HG03159 (cell line): ENCODE results near the gene HS6ST2.

Experiments
- ATAC-seq: cut with Tn5 transposase; IDR thresholded peaks from one replicate; pipeline ENCODE4 v1.9.1; 2021; ENCODE audit warnings: mild to moderate bottlenecking, moderate library complexity; ENCODE audit not compliant: unreplicated experiment

The HS6ST2 gene

GRCh38 chrX:132853040-132853439 is 105.4 kb downstream of the HS6ST2 start:
- no peak for ATAC-seq

DNA sequence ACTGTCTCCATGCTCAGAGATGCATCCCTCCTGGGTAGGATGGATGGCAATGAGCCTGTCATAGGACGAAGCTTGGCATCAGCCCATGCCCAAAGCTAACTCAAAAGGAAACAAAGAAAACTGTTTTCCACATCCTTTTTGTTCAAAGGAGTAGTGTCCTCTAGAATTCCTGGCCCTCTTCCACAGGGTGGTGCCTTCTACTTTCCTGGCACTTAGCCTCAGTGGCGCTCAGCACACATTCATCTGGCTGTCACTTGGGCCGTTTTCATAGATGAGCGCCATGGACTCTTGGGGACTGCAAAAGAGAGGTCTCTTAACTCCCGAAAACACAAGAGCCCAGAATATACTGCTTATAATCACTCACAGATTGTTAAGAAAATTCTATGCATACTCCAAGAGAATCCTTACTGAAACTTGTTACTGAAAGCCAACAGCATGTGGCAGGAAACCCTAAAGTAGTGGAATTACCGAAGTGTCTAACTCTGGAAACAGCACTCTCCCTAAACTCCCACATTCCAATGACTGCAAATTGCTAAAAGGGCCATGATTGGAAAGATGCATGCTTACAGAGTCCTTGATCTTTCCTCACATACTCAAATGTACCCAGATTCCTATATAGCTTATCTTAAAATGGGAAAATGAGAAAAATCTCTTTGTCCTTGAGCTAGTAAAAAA is 110.0 kb downstream of the HS6ST2 start:
- ATAC-seq, result no peak

DNA sequence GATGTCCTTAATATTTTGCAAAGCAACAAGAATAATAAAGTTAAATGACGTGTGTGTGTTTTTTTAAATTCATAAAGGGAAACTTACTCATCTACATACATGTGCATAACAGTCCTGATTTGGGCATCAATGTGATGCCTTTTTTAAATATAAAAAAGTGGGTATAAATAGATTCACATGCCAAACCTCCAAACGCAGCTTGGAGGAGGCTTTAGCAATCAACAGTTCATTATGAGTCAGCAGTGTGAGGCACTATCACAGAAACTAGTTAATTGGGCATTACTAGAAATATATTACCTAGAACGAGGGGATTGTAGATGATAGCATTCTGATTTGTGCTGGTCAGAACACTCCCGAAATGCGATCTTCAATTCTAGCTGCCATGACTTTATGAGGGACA is 115.1 kb downstream of the HS6ST2 start:
- no peak for ATAC-seq

GRCh38 chrX:132842460-132843238 is 115.8 kb downstream of the HS6ST2 start:
- no peak for ATAC-seq

DNA sequence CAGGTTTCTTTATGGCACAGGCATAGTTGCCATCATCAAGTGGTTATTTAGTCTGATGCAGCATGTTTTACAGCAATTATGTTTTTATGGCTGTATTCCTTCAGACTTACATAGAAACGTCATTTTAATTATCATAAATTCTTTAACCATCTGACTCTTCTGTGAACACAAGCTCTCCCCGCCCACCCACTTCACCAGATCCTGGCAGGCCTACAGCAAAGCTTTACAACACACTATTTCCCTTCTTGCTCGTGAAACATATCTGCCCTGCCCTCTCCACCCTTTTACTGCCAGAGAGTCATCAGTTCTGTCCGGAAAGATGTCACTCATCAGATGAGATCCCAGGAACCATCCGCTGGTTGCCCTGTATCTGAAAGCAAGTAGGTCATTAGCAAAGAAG is 120.5 kb downstream of the HS6ST2 start:
- no peak for ATAC-seq

DNA sequence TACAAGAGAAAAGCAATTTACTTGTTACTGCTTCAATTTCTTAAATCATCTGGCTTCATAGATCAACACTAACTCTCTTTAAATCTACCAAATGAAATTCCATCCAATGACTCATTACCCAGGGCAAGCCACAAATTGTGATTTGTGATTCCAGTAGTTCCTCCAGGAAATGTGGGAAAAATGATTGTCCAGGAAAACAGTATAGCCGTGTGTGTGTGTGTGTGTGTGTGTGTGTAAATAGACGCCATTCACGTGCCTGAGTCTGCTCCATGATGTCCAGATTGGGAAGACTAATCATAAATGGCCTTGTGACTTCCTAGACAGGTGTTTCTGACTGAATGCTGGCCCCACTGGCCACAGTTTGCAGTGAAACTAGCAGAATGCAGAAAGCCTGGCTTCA is 121.3 kb downstream of the HS6ST2 start:
- ATAC-seq, result no peak

- ATAC-seq, result no peak
Observed at GRCh38 chrX:132836471-132836870, 122.0 kb downstream of the HS6ST2 start.

GRCh38 chrX:132834741-132835140 is 123.7 kb downstream of the HS6ST2 start:
- ATAC-seq, result no peak

DNA sequence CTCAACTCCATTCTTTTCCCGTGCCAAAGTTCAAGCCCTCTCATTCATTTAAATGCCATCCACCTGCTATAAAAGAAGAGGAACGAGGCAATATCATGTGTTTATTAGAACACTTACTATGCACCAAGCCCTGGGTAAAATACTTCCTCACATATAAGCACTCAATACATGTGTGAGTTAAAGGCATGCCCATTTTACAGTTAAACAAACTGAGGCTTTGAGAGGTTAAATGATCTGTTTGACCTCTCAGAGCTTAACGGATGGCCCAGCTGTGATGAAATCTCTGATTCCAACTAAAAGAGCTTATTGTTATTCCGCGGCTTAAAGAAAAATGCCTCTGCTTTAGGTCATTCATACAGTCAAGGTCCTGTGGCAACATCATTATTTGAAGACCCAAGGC is 124.3 kb downstream of the HS6ST2 start:
- no peak for ATAC-seq

GRCh38 chrX:132833373-132833772 is 125.1 kb downstream of the HS6ST2 start:
- no peak for ATAC-seq

DNA sequence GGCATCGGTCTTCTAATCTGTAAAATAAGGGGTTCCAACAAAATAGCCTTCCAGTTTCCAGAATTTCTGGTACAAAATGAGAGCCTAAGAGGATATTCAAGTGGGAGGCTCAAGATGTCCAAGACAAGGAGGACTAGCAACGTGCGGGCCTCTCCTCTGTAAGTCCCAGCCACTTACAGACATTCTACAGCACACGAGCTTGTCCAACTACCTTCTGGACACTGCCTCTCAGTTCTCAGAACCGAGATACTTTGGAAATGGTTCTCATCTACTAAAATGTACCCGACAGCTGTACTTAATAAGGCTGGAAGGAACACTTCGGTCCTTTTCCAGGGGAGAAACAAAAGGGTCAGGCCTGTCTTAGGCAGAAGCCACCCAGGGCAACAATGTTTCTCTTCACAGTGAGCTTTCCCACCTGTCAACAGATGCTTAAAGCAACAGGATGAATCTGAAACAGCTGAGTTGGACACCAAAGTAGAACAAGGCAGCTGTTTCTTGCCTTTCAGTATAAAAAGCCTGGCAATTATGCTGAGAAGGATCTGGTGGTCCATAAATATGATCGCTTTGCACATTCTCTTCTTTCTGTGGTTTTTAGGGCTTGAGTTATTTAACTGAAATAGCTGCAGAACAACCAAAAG is 127.0 kb downstream of the HS6ST2 start:
- no peak for ATAC-seq

GRCh38 chrX:132822634-132823012 is 135.8 kb downstream of the HS6ST2 start:
- no peak for ATAC-seq

DNA sequence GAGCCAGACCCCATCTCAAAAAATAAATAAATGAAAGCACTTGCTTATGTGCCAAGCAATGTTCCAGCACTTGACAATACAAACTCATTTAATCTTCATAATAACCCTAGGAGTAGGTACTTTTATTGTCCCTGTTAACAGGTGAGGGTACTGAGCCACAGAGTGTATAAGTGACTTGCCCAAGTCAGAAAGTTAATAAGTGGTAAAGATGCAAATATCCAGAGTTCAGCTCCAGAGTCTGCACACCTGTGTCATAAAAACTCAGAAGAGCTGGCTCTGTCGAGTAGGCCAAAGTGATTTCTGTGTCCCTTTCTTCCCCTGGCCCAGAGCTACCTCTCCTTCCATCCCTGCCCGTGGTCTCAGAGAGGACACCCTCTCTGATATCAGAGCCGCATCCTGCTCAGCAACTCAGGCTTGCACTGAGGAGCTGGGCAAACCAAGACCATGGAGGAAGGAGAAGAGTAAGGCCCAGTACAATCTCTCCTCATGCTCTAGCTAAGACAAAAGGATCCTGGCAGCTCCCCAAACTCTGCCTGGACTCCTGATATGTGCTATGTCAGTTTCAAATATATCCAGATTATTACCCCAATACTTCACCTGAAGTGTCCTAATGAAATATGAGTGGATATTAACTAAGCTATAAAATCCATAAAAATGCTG is 136.3 kb downstream of the HS6ST2 start:
- peak; percentile 72 for ATAC-seq

- ATAC-seq, result no peak
Observed at GRCh38 chrX:132820675-132821074, 137.8 kb downstream of the HS6ST2 start.

DNA sequence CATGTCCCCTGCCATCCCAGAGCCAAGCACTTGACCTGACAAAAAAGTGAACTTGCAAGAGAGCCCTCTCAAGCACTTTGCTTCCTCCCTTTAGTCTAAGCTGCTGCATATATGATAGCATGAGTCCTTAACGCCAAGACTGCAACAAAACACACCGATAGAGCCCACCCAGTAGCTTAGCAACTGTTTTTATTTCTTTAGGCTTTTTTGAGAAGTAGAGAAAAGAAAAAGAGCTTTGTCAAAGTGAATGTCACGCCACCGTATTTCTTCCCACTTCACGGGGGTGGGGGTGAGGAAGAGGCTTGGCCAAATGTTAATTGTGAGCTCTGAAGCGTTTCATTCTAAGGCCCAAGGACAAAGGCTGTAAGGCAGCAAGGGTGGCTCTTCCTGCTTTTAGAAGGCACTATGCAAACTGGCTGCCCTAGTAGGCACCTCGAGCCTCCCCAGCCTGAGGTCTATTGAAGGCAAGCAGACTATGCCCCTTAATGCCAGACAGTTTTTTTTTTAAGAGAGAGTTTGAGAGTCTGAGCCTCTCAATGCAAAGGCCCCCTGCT is 138.6 kb downstream of the HS6ST2 start:
- ATAC-seq, result no peak

DNA sequence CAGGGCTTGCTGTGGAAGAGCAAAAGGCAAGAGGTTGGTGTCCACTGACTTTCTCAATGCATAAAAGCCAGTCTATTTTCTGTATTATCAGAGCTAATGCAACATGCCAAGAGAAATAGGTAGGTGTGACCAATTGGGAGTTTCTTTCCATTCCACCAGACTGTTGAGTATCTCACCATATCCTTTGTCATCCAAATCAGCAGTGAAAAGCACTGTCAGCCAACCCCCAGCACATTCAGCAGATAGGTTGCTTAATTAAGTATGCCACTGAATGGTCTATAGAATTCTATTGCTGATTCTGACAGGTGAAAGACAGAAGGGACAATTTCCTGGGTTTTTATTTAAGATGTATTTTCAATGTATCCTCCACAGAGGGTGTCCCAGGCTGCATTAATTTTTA is 139.8 kb downstream of the HS6ST2 start:
- no peak for ATAC-seq

- no peak for ATAC-seq
Observed at GRCh38 chrX:132815643-132816042, 142.8 kb downstream of the HS6ST2 start.

GRCh38 chrX:132810964-132811712 is 147.3 kb downstream of the HS6ST2 start:
- ATAC-seq, result no peak

DNA sequence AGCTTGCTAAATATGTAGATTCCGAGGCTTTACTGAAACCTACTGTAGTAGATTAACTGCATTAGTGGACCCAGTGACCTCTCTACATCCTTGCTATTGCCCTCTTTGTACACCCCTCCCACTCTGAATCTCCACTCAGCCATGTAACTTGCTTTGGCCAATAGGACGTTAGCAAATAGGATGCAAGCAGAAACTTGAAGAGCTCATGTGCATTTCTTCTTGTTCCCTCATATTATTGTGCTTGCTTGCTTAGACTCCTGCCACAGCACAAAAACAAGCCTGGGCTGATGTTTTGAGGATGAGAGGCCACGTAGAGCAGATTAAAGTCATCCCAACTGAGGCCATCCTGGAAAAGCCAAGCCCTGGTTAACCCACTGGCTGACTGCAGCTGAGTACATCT is 147.9 kb downstream of the HS6ST2 start:
- no peak for ATAC-seq

- ATAC-seq, result no peak
Observed at GRCh38 chrX:132809581-132809980, 148.8 kb downstream of the HS6ST2 start.
